Pancreas (tissue), 10 donors: Measurements from ENCODE around the gene IL1RL1. TPM values are rescaled to one million over a fixed set of nuclear protein-coding genes. Genes with fewer than 3 reads are reported as not detected.

Experiments
- ATAC-seq, 4 donors: fragments of 200-7000 bp; cut with Tn5 transposase; one replicate each; pipeline versions ENCODE4 v1.8.0 to v1.9.1; 2020; ENCODE audit warnings: mild to moderate bottlenecking in 4 of 4, moderate library complexity in 4 of 4
- DNase-seq, 6 donors: peaks; one replicate each; pipeline ENCODE4 v3.0.0-alpha.2; 2020
- FAIRE-seq: peaks from 2 replicates; lab custom pipeline; 2012; peaks lifted over from hg19 to GRCh38; lab: Jason Lieb, UNC
- H3K27ac ChIP-seq, 4 donors: fragments of 200-600 bp; sonication (generic); 1 replicate in 3 of 4; 2 replicates in 1 of 4; pipeline versions ENCODE4 v1.5.0 to v1.8.0; 2020
- H3K27me3 ChIP-seq, 4 donors: fragments of 200-600 bp; one replicate each; pipeline ENCODE4 v1.8.0; 2021
- H3K36me3 ChIP-seq, 3 donors: fragments of 200-600 bp; sonication (generic) in 1 of 3; one replicate each; pipeline versions ENCODE4 v1.5.0 to v1.8.0; 2020 to 2021
- H3K4me1 ChIP-seq, 3 donors: fragments of 200-600 bp; one replicate each; pipeline ENCODE4 v1.8.0; 2021
- H3K4me3 ChIP-seq, 4 donors: fragments of 200-600 bp; sonication (generic) in 2 of 4; one replicate each; pipeline versions ENCODE4 v1.5.0 to v1.8.0; 2020 to 2021
- H3K9me3 ChIP-seq, 4 donors: fragments of 200-600 bp; one replicate each; pipeline ENCODE4 v1.8.0; 2021
- CTCF ChIP-seq, 4 donors: fragments of 200-600 bp; sonication (generic) in 3 of 4; IDR thresholded peaks; one replicate each; pipeline versions ENCODE4 v1.5.0 to v1.8.0; 2021; ENCODE audit warnings: antibody characterized with exemption in 4 of 4
- WGBS, 2 donors: extraction: QIAGEN DNeasy Blood & Tissue Kit; methylation state at CpG; one replicate each; pipeline ENCODE4 v1.1.7; 2013; 5-methylcytosine and 5-hydroxymethylcytosine counted together
- intact Hi-C, 3 donors: fragments of 100-400 bp; cut with DNase I; formaldehyde crosslinking; loops; one replicate each; pipeline versions ENCODE4 v1.11.1 to v1.14.2; 2022
- polyA plus RNA-seq, 2 donors: library from polyadenylated mRNA; stranded (reverse); fragments of 200-250 nt; gene quantifications; one replicate each; pipeline ENCODE4 v1.2.3, GENCODE V29; 2013
- total RNA-seq, 6 donors: library from RNA; stranded (reverse); fragmentation: NEBNext Ultra II Directional in 4 of 6; extraction: Animal tissue kit (Norgen Biotek cat#: 25700) in 4 of 6; gene quantifications; one replicate each; pipeline versions ENCODE4 v1.2.1 to v1.2.4, GENCODE V29; 2021 to 2023
- donor health status: healthy with polysubstance abuse.
- donor health status: DM: no; HTN: no; CAD: no; lungs with moderate emphysema.
- donor health status: DM: no; HTN: no; CAD: no.
- donor health status: control.
- donor health status: control.
- donor health status: Bipolar disorder and iron deficiency.
- donor health status: DM: yes; HTN: yes; CAD: no.
- donor health status: DM: no; HTN: no; CAD: no.
- donor health status: DM: no; HTN: no; CAD: no.
- donor health status: DM: yes; HTN: yes; CAD: no.

Gene IL1RL1
- total and polyA plus RNA-seq, 8 donors = 0.28 to 2.5 (median 1.1) TPM

- DNase-seq (no peak), FAIRE-seq (no peak), ATAC-seq (no peak)
- Histone ChIP-seq H3K27ac (no peak overlapping the region), H3K27me3 (no peaks in the 10 kb centered on the region), H3K4me1 (no peaks in the 10 kb centered on the region), H3K4me3 (no peak overlapping the region), H3K36me3 (no peaks in the 10 kb centered on the region), H3K9me3 (no peaks in the 10 kb centered on the region)
- no peak for TF ChIP-seq CTCF (IDR thresholded peaks at IDR 0.05)
- WGBS, 2 donors = 49 to 55% methylated on average over 5 of the region's 5 CpGs
- intact Hi-C loops = no loop called here
These were observed 20.1 kb downstream of the IL1RL1 start for GRCh38 chr2:102331311-102331980.

- Histone ChIP-seq H3K27ac (no peak overlapping the region), H3K4me1 (no peaks in the 10 kb centered on the region), H3K4me3 (no peak overlapping the region), H3K27me3 (no peaks in the 10 kb centered on the region), H3K36me3 (no peaks in the 10 kb centered on the region), H3K9me3 (no peaks in the 10 kb centered on the region)
- DNase-seq = no peak
- no peak for ATAC-seq
- WGBS, 2 donors = 85 to 86% methylated on average over 1 of the region's 1 CpG
- TF ChIP-seq CTCF (IDR thresholded peaks at IDR 0.05) = no peak
- no peak for FAIRE-seq
- intact Hi-C loops = no loop called here
These were observed 23.1 kb downstream of the IL1RL1 start for GRCh38 chr2:102334486-102334885.

- H3K9me3 ChIP-seq = no peaks in the 10 kb centered on the region
- FAIRE-seq = no peak
- H3K27me3 ChIP-seq = no peaks in the 10 kb centered on the region
- no peak for ATAC-seq
- WGBS, 2 donors = 50 to 58% methylated on average over 8 of the region's 8 CpGs
- no peak overlapping the region for H3K27ac ChIP-seq
- H3K4me1 ChIP-seq = no peaks in the 10 kb centered on the region
- no peaks in the 10 kb centered on the region for H3K36me3 ChIP-seq
- intact Hi-C loops = no loop called here
- TF ChIP-seq CTCF (IDR thresholded peaks at IDR 0.05) = no peak
- H3K4me3 ChIP-seq = no peak overlapping the region
- no peak for DNase-seq
These were observed 24.6 kb downstream of the IL1RL1 start for GRCh38 chr2:102335871-102336366.

GRCh38 chr2:102336502-102336945 lies 25.2 kb downstream of the IL1RL1 start:
- WGBS, 2 donors = 75 to 85% methylated on average over 3 of the region's 3 CpGs
- Histone ChIP-seq H3K4me3 (no peak overlapping the region), H3K4me1 (no peaks in the 10 kb centered on the region), H3K27me3 (no peaks in the 10 kb centered on the region), H3K9me3 (no peaks in the 10 kb centered on the region), H3K36me3 (no peaks in the 10 kb centered on the region), H3K27ac (no peak overlapping the region)
- intact Hi-C loops = no loop called here
- TF ChIP-seq CTCF (IDR thresholded peaks at IDR 0.05) = no peak
- peak in 2 of 4 donors; percentile 21 to 27 for ATAC-seq
- FAIRE-seq = no peak
- no peak for DNase-seq

- H3K4me3 ChIP-seq = no peak overlapping the region
- H3K27ac ChIP-seq = no peak overlapping the region
- no peaks in the 10 kb centered on the region for H3K4me1 ChIP-seq
- WGBS, 2 donors = 55 to 70% methylated on average over 1 of the region's 1 CpG
- no peak for ATAC-seq
- no peak for TF ChIP-seq CTCF (IDR thresholded peaks at IDR 0.05)
- H3K27me3 ChIP-seq = no peaks in the 10 kb centered on the region
- DNase-seq = no peak
- no peak for FAIRE-seq
- intact Hi-C loops = no loop called here
- no peaks in the 10 kb centered on the region for H3K9me3 ChIP-seq
- no peaks in the 10 kb centered on the region for H3K36me3 ChIP-seq
These were observed 25.6 kb downstream of the IL1RL1 start for GRCh38 chr2:102337012-102337411.
